ENCODE measurements around the gene CENPL. TPM values are rescaled to one million over a fixed set of nuclear protein-coding genes. Genes with fewer than 3 reads are reported as not detected.
"Not testable (repeated sequence)": the region's sequence is repeated elsewhere in the genome, so short reads cannot be mapped to it uniquely, and the experiment has no call there.

CENPL gene
- total and polyA plus RNA-seq, 7 donors: 1.8 to 7.8 (median 4.9) TPM

GRCh38 chr1:173865468-173866164 lies 40.9 kb upstream of the CENPL start:
- TF ChIP-seq EP300 (IDR thresholded peaks at IDR 0.05) (no peak), POLR2A (IDR thresholded peaks at IDR 0.05) (no peak), POLR2AphosphoS5 (IDR thresholded peaks at IDR 0.05) (no peak)
- TF ChIP-seq, protein P1, sequence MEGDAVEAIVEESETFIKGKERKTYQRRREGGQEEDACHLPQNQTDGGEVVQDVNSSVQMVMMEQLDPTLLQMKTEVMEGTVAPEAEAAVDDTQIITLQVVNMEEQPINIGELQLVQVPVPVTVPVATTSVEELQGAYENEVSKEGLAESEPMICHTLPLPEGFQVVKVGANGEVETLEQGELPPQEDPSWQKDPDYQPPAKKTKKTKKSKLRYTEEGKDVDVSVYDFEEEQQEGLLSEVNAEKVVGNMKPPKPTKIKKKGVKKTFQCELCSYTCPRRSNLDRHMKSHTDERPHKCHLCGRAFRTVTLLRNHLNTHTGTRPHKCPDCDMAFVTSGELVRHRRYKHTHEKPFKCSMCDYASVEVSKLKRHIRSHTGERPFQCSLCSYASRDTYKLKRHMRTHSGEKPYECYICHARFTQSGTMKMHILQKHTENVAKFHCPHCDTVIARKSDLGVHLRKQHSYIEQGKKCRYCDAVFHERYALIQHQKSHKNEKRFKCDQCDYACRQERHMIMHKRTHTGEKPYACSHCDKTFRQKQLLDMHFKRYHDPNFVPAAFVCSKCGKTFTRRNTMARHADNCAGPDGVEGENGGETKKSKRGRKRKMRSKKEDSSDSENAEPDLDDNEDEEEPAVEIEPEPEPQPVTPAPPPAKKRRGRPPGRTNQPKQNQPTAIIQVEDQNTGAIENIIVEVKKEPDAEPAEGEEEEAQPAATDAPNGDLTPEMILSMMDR (IDR thresholded peaks at IDR 0.05): no peak
- no peak overlapping the region for H3K27ac ChIP-seq
- 7 to 37% methylated on average over 4 of the region's 4 CpGs for WGBS, 2 donors
- H3K4me3 ChIP-seq: peak overlapping the region in 1 of 4 donors; percentile 100
- H3K9me3 ChIP-seq: no peaks in the 10 kb centered on the region
- H3K27me3 ChIP-seq: no peaks in the 10 kb centered on the region
- intact Hi-C loops (cut with DNase I): loop anchor here (5.0 to 10.0 kb wide), 4 partner anchors 292 to 1132 kb away; partner anchors contain the start of genes CACYBP, PRDX6 and RABGAP1L
- peaks cover 0 to 34% (median 24%) of the 10 kb centered on the region in 4 donors for H3K4me1 ChIP-seq
- DNase-seq: no peak
- peaks cover 0 to 60% (median 27%) of the 10 kb centered on the region in 4 donors for H3K36me3 ChIP-seq

GRCh38 chr1:173864179-173864867 lies 39.6 kb upstream of the CENPL start:
- H3K4me3 ChIP-seq: no peak overlapping the region
- H3K4me1 ChIP-seq: peaks cover 0 to 30% (median 23%) of the 10 kb centered on the region in 4 donors
- no peak overlapping the region for H3K27ac ChIP-seq
- no peaks in the 10 kb centered on the region for H3K9me3 ChIP-seq
- no peak for DNase-seq
- no peak for TF ChIP-seq POLR2A (IDR thresholded peaks at IDR 0.05)
- peaks cover 0 to 72% (median 27%) of the 10 kb centered on the region in 4 donors for H3K36me3 ChIP-seq
- H3K27me3 ChIP-seq: no peaks in the 10 kb centered on the region
- intact Hi-C loops (cut with DNase I): loop anchor here (10.0 kb wide), 1 partner anchor 390 kb away; the partner anchor contains the start of gene PRDX6
- 79 to 81% methylated on average over 5 of the region's 5 CpGs for WGBS, 2 donors

DNA sequence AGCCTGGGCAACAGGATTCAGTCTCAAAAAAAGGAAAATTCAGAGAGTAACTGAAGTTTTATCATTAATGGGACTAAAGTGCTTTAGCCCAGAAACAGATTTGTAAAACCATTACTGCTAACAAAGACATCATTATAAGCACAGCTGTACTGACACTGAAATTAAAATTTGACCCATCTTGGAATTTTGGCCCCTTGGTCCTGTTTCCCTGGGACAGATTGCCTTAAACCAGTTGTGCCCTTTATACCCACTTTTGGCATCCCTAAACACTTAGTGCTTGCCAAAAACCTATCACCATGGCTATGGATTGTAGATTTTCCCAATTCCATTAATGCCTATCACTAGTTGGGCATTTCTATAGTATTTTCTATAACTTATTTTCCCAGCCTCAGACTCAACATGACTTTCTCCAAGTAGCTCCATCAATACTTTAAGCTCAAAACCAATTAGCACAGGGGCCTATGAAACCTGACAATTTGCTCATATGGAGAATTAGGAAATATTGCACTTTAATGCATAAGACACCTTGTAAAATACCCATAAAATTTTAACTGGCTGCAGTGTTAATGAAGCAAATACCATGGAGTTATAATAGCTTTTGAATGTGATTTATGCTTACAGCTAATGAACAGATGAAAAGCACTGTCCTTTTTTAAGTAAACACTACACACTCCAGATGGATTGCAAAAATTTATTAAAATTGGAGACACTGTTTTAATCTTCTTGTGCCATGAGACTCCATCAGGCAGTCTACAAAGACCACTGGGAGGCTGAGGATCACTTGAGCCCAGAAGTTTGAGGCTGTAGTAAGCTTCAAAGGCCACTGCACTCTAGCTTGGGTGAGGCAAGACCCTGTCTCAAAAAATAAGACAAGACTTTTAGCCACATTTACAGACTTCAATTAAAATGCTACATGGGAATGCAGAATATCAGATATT lies 38.8 kb upstream of the CENPL start:
- DNase-seq: no peak
- intact Hi-C loops (cut with DNase I): loop anchor here (10.0 kb wide), 1 partner anchor 389 kb away; the partner anchor contains the start of gene PRDX6

DNA sequence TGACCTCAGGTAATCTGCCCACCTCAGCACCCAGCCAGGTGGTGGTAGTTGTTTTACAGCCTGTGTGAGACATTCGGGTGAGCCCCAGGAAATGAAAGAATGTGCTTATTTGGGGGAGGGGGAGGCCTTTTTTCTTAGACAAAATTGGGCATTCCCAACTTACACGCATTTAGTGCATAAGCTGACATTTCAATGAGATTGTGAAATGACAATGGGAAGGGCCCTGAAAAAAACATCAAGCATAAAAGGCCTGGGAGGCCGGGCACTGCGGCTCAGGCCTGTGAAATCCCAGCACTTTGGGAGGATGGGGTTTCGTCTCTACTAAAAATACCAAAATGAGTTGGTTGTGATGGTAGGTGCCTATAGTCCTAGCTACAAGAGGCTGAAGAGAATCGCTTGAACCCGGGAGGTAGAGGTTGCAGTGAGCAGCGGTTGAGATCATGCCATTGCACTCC lies 38.1 kb upstream of the CENPL start:
- intact Hi-C loops (cut with DNase I): loop anchor here (10.0 kb wide), 1 partner anchor 388 kb away; the partner anchor contains the start of gene PRDX6
- H3K4me3 ChIP-seq: no peak overlapping the region

More for the DNA sequence above, 38.8 kb upstream of the CENPL start:
- TF ChIP-seq, protein P1 (IDR thresholded peaks at IDR 0.05): no peak
- TF ChIP-seq EP300 (IDR thresholded peaks at IDR 0.05): no peak
- TF ChIP-seq POLR2AphosphoS5 (IDR thresholded peaks at IDR 0.05): no peak
- no peak for TF ChIP-seq POLR2A (IDR thresholded peaks at IDR 0.05)
- Histone ChIP-seq H3K27ac (no peak overlapping the region), H3K4me3 (no peak overlapping the region), H3K36me3 (peaks cover 8 to 80% (median 31%) of the 10 kb centered on the region in 4 donors), H3K27me3 (no peaks in the 10 kb centered on the region), H3K9me3 (no peaks in the 10 kb centered on the region), H3K4me1 (peaks cover 0 to 23% (median 19%) of the 10 kb centered on the region in 4 donors)

DNA sequence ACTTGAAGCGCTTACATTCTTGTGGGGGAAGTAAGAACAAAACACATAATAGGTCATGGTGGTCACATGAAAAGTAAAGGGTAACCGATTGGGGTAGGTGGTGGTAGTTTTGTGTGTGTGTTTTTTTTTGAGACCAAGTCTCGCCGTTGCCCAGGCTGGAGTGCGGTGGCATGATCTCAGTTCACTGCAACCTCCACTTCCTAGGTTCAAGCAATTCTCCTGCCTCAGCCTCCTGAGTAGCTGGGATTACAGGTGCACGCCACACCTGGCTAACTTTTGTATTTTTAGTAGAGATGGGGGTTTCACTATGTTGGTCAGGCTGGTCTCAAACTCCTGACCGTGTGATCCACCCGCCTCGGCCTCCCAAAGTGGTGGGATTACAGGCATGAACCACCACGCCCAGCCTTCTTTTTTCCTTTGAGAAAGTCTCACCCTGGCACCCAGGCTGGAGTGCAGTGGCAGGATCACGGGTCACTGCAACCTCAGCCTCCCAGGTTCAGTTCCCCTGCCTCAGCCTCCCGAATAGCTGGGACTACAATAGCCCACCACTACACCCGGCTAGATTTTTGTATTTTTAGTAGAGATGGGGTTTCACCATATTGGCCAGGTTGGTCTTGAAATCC lies 37.6 kb upstream of the CENPL start:
- H3K27me3 ChIP-seq, DNase-seq, H3K4me3 ChIP-seq, H3K27ac ChIP-seq, H3K9me3 ChIP-seq: not testable (repeated sequence)
- Histone ChIP-seq H3K36me3 (peaks cover 14 to 92% (median 34%) of the 10 kb centered on the region in 4 donors), H3K4me1 (peaks cover 0 to 22% (median 17%) of the 10 kb centered on the region in 4 donors)
- intact Hi-C loops (cut with DNase I): loop anchor here (10.0 kb wide), 1 partner anchor 387 kb away; the partner anchor contains the start of gene PRDX6
- WGBS, 2 donors: 82 to 84% methylated on average over 13 of the region's 13 CpGs

More for the DNA sequence above, 38.1 kb upstream of the CENPL start:
- H3K27me3 ChIP-seq: no peaks in the 10 kb centered on the region
- TF ChIP-seq POLR2A (IDR thresholded peaks at IDR 0.05) (no peak), POLR2AphosphoS5 (IDR thresholded peaks at IDR 0.05) (no peak), EP300 (IDR thresholded peaks at IDR 0.05) (no peak)
- TF ChIP-seq, protein P1 (IDR thresholded peaks at IDR 0.05): no peak
- no peak for DNase-seq
- H3K9me3 ChIP-seq: no peaks in the 10 kb centered on the region
- H3K27ac ChIP-seq: no peak overlapping the region
- H3K36me3 ChIP-seq: peaks cover 12 to 87% (median 34%) of the 10 kb centered on the region in 4 donors
- H3K4me1 ChIP-seq: peaks cover 0 to 23% (median 19%) of the 10 kb centered on the region in 4 donors
- 74% methylated on average over 8 of the region's 8 CpGs for WGBS, 2 donors
